H1 (cell line): ENCODE results near the gene CSRP1. TPM values are rescaled to one million over a fixed set of nuclear protein-coding genes. Genes with fewer than 3 reads are reported as not detected.
A peak's percentile ranks its signal among the peaks of the same experiment; 100 is the strongest.

Source experiments
- CTCF ChIA-PET: fragments of 300-600 bp; sonication (Branson Sonifier 250); formaldehyde crosslinking; loops from one replicate; lab custom pipeline; 2021; ENCODE audit not compliant: partially characterized antibody; lab: Charles Lee
- POLR2A ChIA-PET: fragments of 300-600 bp; sonication (Branson Sonifier 250); formaldehyde crosslinking; loops from one replicate; lab custom pipeline; 2021; ENCODE audit warnings: inconsistent platforms; ENCODE audit not compliant: partially characterized antibody; lab: Charles Lee
- DNase-seq, 2 experiments: peaks; one replicate each; pipeline versions ENCODE4 v3.0.0 to v3.0.0-alpha.2; 2010 to 2022; ENCODE audit warnings: low spot score in 2 of 2, low read depth in 1 of 2, mixed read lengths in 1 of 2
- FAIRE-seq: peaks from 2 replicates; lab custom pipeline; 2011; peaks lifted over from hg19 to GRCh38; lab: Jason Lieb, UNC
- H2AFZ ChIP-seq: 2 replicates; pipeline ENCODE4 v1.8.1; 2012; ENCODE audit warnings: low read length, inconsistent platforms
- H2AK5ac ChIP-seq: 2 replicates; pipeline ENCODE4 v1.6.1; 2013; ENCODE audit warnings: low read depth, low read length
- H2BK120ac ChIP-seq: replicated peaks from 2 replicates; pipeline ENCODE3; 2013; ENCODE audit warnings: low read depth, low read length, inconsistent platforms
- H2BK12ac ChIP-seq: 2 replicates; pipeline ENCODE4 v1.6.1; 2013; ENCODE audit warnings: low read depth, low read length
- H2BK15ac ChIP-seq: 2 replicates; pipeline ENCODE4 v1.6.1; 2013; ENCODE audit warnings: low read length
- H2BK20ac ChIP-seq: 2 replicates; pipeline ENCODE4 v1.6.1; 2013; ENCODE audit warnings: low read length
- H2BK5ac ChIP-seq: 2 replicates; pipeline ENCODE4 v1.6.1; 2013; ENCODE audit warnings: low read depth, low read length
- H3K14ac ChIP-seq: 2 replicates; pipeline ENCODE4 v1.6.1; 2013; ENCODE audit warnings: inconsistent platforms; ENCODE audit not compliant: insufficient read length
- H3K18ac ChIP-seq: 2 replicates; pipeline ENCODE4 v1.6.1; 2013; ENCODE audit warnings: low read length; ENCODE audit errors: extremely low read depth
- H3K23ac ChIP-seq: 2 replicates; pipeline ENCODE4 v1.6.1; 2013; ENCODE audit warnings: inconsistent platforms; ENCODE audit not compliant: insufficient read length
- H3K23me2 ChIP-seq: 2 replicates; pipeline ENCODE4 v1.6.1; 2013; ENCODE audit warnings: low read depth, low read length
- H3K27ac ChIP-seq: 2 replicates; pipeline ENCODE4 v1.6.1; 2011; ENCODE audit warnings: low read depth, low read length, inconsistent platforms
- H3K27me3 ChIP-seq, 4 experiments: replicated peaks in 1 of 4; 1 replicate in 1 of 4; 2 replicates in 3 of 4; pipeline versions ENCODE4 v1.6.1 to v1.8.1; 2011 to 2013; ENCODE audit warnings: low read length in 3 of 4, mild to moderate bottlenecking in 3 of 4, inconsistent platforms in 2 of 4, mixed read lengths in 2 of 4, moderate library complexity in 1 of 4; ENCODE audit not compliant: control insufficient read depth in 3 of 4, insufficient read depth in 3 of 4; ENCODE audit errors: extremely low read depth in 1 of 4
- H3K36me3 ChIP-seq, 4 experiments: 2 replicates each; pipeline versions ENCODE4 v1.6.1 to v1.8.1; 2011 to 2013; ENCODE audit warnings: mild to moderate bottlenecking in 4 of 4, low read length in 3 of 4, moderate library complexity in 2 of 4, control low read depth in 1 of 4, inconsistent platforms in 1 of 4; ENCODE audit not compliant: insufficient read depth in 4 of 4, control insufficient read depth in 2 of 4
- H3K4ac ChIP-seq: replicated peaks from 2 replicates; pipeline ENCODE3; 2013; ENCODE audit warnings: low read length, low read depth, mixed read lengths, inconsistent platforms; ENCODE audit not compliant: insufficient read length
- H3K4me1 ChIP-seq, 4 experiments: replicated peaks in 1 of 4; 1 replicate in 1 of 4; 2 replicates in 3 of 4; pipeline versions ENCODE4 v1.6.1 to v1.8.1; 2011 to 2013; ENCODE audit warnings: low read length in 3 of 4, inconsistent platforms in 2 of 4, mixed read lengths in 1 of 4; ENCODE audit not compliant: insufficient read depth in 4 of 4, control insufficient read depth in 3 of 4
- H3K4me2 ChIP-seq, 2 experiments: 2 replicates each; pipeline versions ENCODE4 v1.6.1 to v1.8.1; 2011 to 2013; ENCODE audit warnings: low read depth in 2 of 2, low read length in 2 of 2, control low read depth in 1 of 2, inconsistent platforms in 1 of 2, mild to moderate bottlenecking in 1 of 2; ENCODE audit not compliant: insufficient read depth in 1 of 2
- H3K4me3 ChIP-seq, 4 experiments: fragments of 200-600, 300-600 bp in 1 of 4; sonication (generic), shearing (Covaris generic), sonication (Bioruptor Twin) in 1 of 4; 2 replicates each; pipeline versions ENCODE4 v1.5.1 to v1.8.1; 2011 to 2016; ENCODE audit warnings: low read length in 4 of 4, low read depth in 3 of 4, control low read depth in 2 of 4, inconsistent platforms in 2 of 4, mild to moderate bottlenecking in 2 of 4, mixed read lengths in 1 of 4, moderate library complexity in 1 of 4; ENCODE audit not compliant: insufficient read depth in 2 of 4; ENCODE audit errors: extremely low read depth in 1 of 4
- H3K56ac ChIP-seq: replicated peaks from 2 replicates; pipeline ENCODE3; 2013; ENCODE audit warnings: low read depth, mild to moderate bottlenecking, mixed read lengths, low read length, inconsistent platforms; ENCODE audit not compliant: insufficient read length
- H3K79me1 ChIP-seq: 2 replicates; pipeline ENCODE4 v1.6.1; 2013; ENCODE audit warnings: low read depth, low read length, control low read depth
- H3K79me2 ChIP-seq, 2 experiments: 2 replicates each; pipeline versions ENCODE4 v1.6.1 to v1.8.1; 2012 to 2013; ENCODE audit warnings: low read length in 2 of 2, mild to moderate bottlenecking in 2 of 2, inconsistent platforms in 1 of 2; ENCODE audit not compliant: insufficient read depth in 2 of 2, control insufficient read depth in 1 of 2
- H3K9ac ChIP-seq, 4 experiments: replicated peaks in 1 of 4; 1 replicate in 1 of 4; 2 replicates in 3 of 4; pipeline versions ENCODE4 v1.6.1 to v1.8.1; 2011 to 2013; ENCODE audit warnings: low read depth in 3 of 4, low read length in 3 of 4, control low read depth in 2 of 4, mild to moderate bottlenecking in 2 of 4, moderate library complexity in 2 of 4, inconsistent platforms in 1 of 4; ENCODE audit errors: extremely low read depth in 1 of 4
- H3K9me3 ChIP-seq, 2 experiments: 2 replicates each; pipeline versions ENCODE4 v1.6.1 to v1.8.1; 2012 to 2013; ENCODE audit warnings: mild to moderate bottlenecking in 2 of 2, moderate library complexity in 2 of 2, control low read depth in 1 of 2, inconsistent platforms in 1 of 2, low read depth in 1 of 2, low read length in 1 of 2, mixed read lengths in 1 of 2; ENCODE audit not compliant: insufficient read depth in 2 of 2
- H4K20me1 ChIP-seq, 2 experiments: replicated peaks in 1 of 2; 2 replicates each; pipeline versions ENCODE3 to v1.8.1; 2011 to 2013; ENCODE audit warnings: inconsistent platforms in 2 of 2, low read length in 2 of 2, mild to moderate bottlenecking in 1 of 2; ENCODE audit not compliant: insufficient read depth in 2 of 2, control insufficient read depth in 1 of 2
- H4K5ac ChIP-seq: 2 replicates; pipeline ENCODE4 v1.6.1; 2013; ENCODE audit warnings: low read length, low read depth, mixed read lengths, inconsistent platforms; ENCODE audit not compliant: insufficient read length
- H4K8ac ChIP-seq: 2 replicates; pipeline ENCODE4 v1.8.0; 2013; ENCODE audit warnings: mild to moderate bottlenecking, moderate library complexity, low read length, inconsistent platforms; ENCODE audit not compliant: insufficient read depth; ENCODE audit errors: extremely low read depth
- H4K91ac ChIP-seq: replicated peaks from 2 replicates; pipeline ENCODE3; 2013; ENCODE audit warnings: low read length, mixed read lengths, inconsistent platforms; ENCODE audit not compliant: insufficient read length
- ASH2L ChIP-seq: fragments of 200-600, 300-600 bp; sonication (generic); IDR thresholded peaks from one replicate; pipeline ENCODE4 v1.7.1; 2017; ENCODE audit warnings: low read length
- CEBPB ChIP-seq: IDR thresholded peaks from 2 replicates; pipeline ENCODE4 v1.6.1; 2012; ENCODE audit warnings: low read depth, low read length
- CTCF ChIP-seq, 3 experiments: IDR thresholded peaks; 1 replicate in 2 of 3; 2 replicates in 1 of 3; pipeline versions ENCODE4 v1.5.1 to v1.6.1; 2011; ENCODE audit warnings: low read length in 3 of 3, mild to moderate bottlenecking in 3 of 3, inconsistent platforms in 2 of 3, low read depth in 1 of 3, moderate library complexity in 1 of 3; ENCODE audit not compliant: insufficient read depth in 1 of 3; ENCODE audit errors: control extremely low read depth in 1 of 3
- KDM5A ChIP-seq: fragments of 200-600 bp; IDR thresholded peaks from 2 replicates; pipeline ENCODE4 v1.7.1; 2012; ENCODE audit warnings: mild to moderate bottlenecking, low read length, inconsistent platforms, mixed read lengths
- NANOG ChIP-seq: IDR thresholded peaks from 2 replicates; pipeline ENCODE4 v1.6.1; 2011; ENCODE audit warnings: low read length, low read depth, mild to moderate bottlenecking, inconsistent platforms; ENCODE audit not compliant: insufficient read depth, poor library complexity, severe bottlenecking
- RBBP5 ChIP-seq: IDR thresholded peaks from 2 replicates; pipeline ENCODE4 v1.7.1; 2012; ENCODE audit warnings: low read depth, mild to moderate bottlenecking, inconsistent platforms, low read length, moderate library complexity, borderline replicate concordance
- SUZ12 ChIP-seq: fragments of 200-600 bp; sonication (generic); IDR thresholded peaks from 2 replicates; pipeline ENCODE4 v1.6.1; 2012; ENCODE audit warnings: mild to moderate bottlenecking, inconsistent platforms, low read length, moderate library complexity, mixed read lengths
- WGBS, 2 experiments: shearing (Covaris generic) in 1 of 2; methylation state at CpG; one replicate each; pipeline versions ENCODE4 v1.1.6 to v1.1.7; 2013 to 2015; ENCODE audit warnings: low lambda C conversion rate in 2 of 2, mixed read lengths in 2 of 2, inconsistent platforms in 1 of 2, low coverage in 1 of 2, missing lambda C conversion rate in 1 of 2; ENCODE audit not compliant: insufficient replicate concordance in 2 of 2, insufficient coverage in 1 of 2, insufficient read length in 1 of 2; ENCODE audit errors: extremely low coverage in 1 of 2, missing lambda C conversion rate in 1 of 2; 5-methylcytosine and 5-hydroxymethylcytosine counted together
- polyA plus RNA-seq, 7 experiments: library from polyadenylated mRNA; depleted of rRNA in 3 of 7; stranded (reverse) in 5 of 7; unstranded in 2 of 7; fragments of >200 nt in 5 of 7; fragments of 200-250 nt in 2 of 7; gene quantifications; 1 replicate in 5 of 7; 2 replicates in 1 of 7; 4 replicates in 1 of 7; pipeline versions ENCODE4 v1.2.1 to v1.2.3, GENCODE V29; 2011 to 2013; ENCODE audit warnings: missing spikeins in 2 of 7, mixed read lengths in 2 of 7
- total RNA-seq: library from RNA; stranded (reverse); fragmentation: NEBNext Ultra II Directional; extraction: Animal tissue kit (Norgen Biotek cat#: 25700); gene quantifications from 2 replicates; pipeline ENCODE4 v1.2.1, GENCODE V29; 2021
- TF ChIP-seq, protein P1 (sequence below): IDR thresholded peaks from 2 replicates; pipeline ENCODE4 v1.6.1; 2012; ENCODE audit warnings: low read length, inconsistent platforms

CSRP1 gene
- total and polyA plus RNA-seq, 2 of the 8 experiments (the other 6 are each of a cell fraction or from before 2014, with no cell fraction given), result 14.2 to 22.3 TPM

GRCh38 chr1:201500670-201501120, 6.2 kb downstream of the CSRP1 start:
- peak overlapping the region; percentile 15 to 16; a peak in 2 of 4 replicates for H3K4me2 ChIP-seq
- H3K79me1 ChIP-seq, result no peaks in the 10 kb centered on the region
- no peak overlapping the region for H3K14ac ChIP-seq
- H3K18ac ChIP-seq, result peak overlapping the region; percentile 83
- no peak overlapping the region for H3K23ac ChIP-seq
- peaks cover 0 to 2% (median under 1%) of the 10 kb centered on the region in 4 experiments; a peak in 4 of 7 replicates for H3K27me3 ChIP-seq
- H3K9ac ChIP-seq, result no peak overlapping the region
- H3K27ac ChIP-seq, result peak overlapping the region; percentile 63
- no peaks in the 10 kb centered on the region for H3K79me2 ChIP-seq
- peak overlapping the region; percentile 69; the same call in 1 of the 2 replicates for H2AFZ ChIP-seq
- no peaks in the 10 kb centered on the region for H4K20me1 ChIP-seq
- ChIA-PET CTCF (interaction anchor here (0.7 to 27.5 kb wide), 9 partner anchors 16 to 395 kb away, joined by 3 to 929 read pairs (median 5); partner anchors contain the start of gene NAV1), POLR2A (interaction anchor here (0.7 to 6.9 kb wide), 4 partner anchors 12 to 402 kb away, joined by 3 to 52 read pairs (median 9); no protein-coding TSS in a partner anchor)
- no peaks in the 10 kb centered on the region for H3K36me3 ChIP-seq
- no peaks in the 10 kb centered on the region for H3K9me3 ChIP-seq
- no peak overlapping the region for H3K56ac ChIP-seq
- H2BK120ac ChIP-seq, result no peak overlapping the region
- FAIRE-seq (no peak), DNase-seq (no peak)
- H3K4me1 ChIP-seq, result peaks cover 11 to 27% (median 21%) of the 10 kb centered on the region in 4 experiments
- H3K4me3 ChIP-seq, result no peak overlapping the region
- H2BK20ac ChIP-seq, result 0 out of 2 replicates have a peak overlapping the region, but pooled peaks have one; percentile 73
- no peak overlapping the region for H4K91ac ChIP-seq
- no peak overlapping the region for H4K8ac ChIP-seq
- H2BK5ac ChIP-seq, result no peak overlapping the region
- peak overlapping the region; percentile 32 for H2AK5ac ChIP-seq
- H4K5ac ChIP-seq, result no peak overlapping the region
- no peak overlapping the region for H3K4ac ChIP-seq
- peaks cover 3% of the 10 kb centered on the region; the same call in 1 of the 2 replicates for H3K23me2 ChIP-seq
- peak overlapping the region; percentile 98 for H2BK12ac ChIP-seq
- H2BK15ac ChIP-seq, result 0 out of 2 replicates have a peak overlapping the region, but pooled peaks have one; percentile 8
- 80% methylated on average over 4 of the region's 4 CpGs; no CpG with 5 or more reads in 1 of the 2 experiments for WGBS, 2 experiments
- TF ChIP-seq CTCF (IDR thresholded peaks at IDR 0.05; ENCODE audit: control extremely low read depth in 1 of 3, insufficient read depth in 1 of 3, low read depth in 1 of 3, low read length in 3 of 3) (no peak), CEBPB (no peak), KDM5A (no peak), SUZ12 (no peak), ASH2L (peak; percentile 10), NANOG (no peak), RBBP5 (no peak)
- TF ChIP-seq, protein P1, sequence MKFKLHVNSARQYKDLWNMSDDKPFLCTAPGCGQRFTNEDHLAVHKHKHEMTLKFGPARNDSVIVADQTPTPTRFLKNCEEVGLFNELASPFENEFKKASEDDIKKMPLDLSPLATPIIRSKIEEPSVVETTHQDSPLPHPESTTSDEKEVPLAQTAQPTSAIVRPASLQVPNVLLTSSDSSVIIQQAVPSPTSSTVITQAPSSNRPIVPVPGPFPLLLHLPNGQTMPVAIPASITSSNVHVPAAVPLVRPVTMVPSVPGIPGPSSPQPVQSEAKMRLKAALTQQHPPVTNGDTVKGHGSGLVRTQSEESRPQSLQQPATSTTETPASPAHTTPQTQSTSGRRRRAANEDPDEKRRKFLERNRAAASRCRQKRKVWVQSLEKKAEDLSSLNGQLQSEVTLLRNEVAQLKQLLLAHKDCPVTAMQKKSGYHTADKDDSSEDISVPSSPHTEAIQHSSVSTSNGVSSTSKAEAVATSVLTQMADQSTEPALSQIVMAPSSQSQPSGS, result no peak
